K562 (cell line): ENCODE measurements around the gene PREB. TPM values are rescaled to one million over a fixed set of nuclear protein-coding genes. Genes with fewer than 3 reads are reported as not detected.

Source experiments
- ARID3B ChIP-seq: fragments of 250-450 bp; sonication (Bioruptor Pico); IDR thresholded peaks from 2 replicates; pipeline ENCODE4 v1.4.0; 2020; ENCODE audit warnings: borderline replicate concordance
- ATF7 ChIP-seq: fragments of 450-650 bp; IDR thresholded peaks from 2 replicates; pipeline ENCODE4 v1.7.1; 2014; ENCODE audit warnings: mild to moderate bottlenecking, moderate library complexity
- CBFA2T3 ChIP-seq: fragments of 450-650 bp; IDR thresholded peaks from 2 replicates; pipeline ENCODE4 v1.6.1; 2017
- CTCF ChIP-seq, 3 experiments: IDR thresholded peaks in 2 of 3; conservative IDR thresholded peaks in 1 of 3; 2 replicates each; pipeline ENCODE4 v1.5.1; 2011 to 2012; ENCODE audit warnings: low read length in 3 of 3, mild to moderate bottlenecking in 3 of 3, control low read depth in 2 of 3, improper control_type of control experiment in 1 of 3, inconsistent platforms in 1 of 3, low read depth in 1 of 3, mixed read lengths in 1 of 3, moderate library complexity in 1 of 3; ENCODE audit not compliant: insufficient read depth in 2 of 3
- CXXC5 ChIP-seq: fragments of 250-450 bp; sonication (Bioruptor Pico); IDR thresholded peaks from 2 replicates; pipeline ENCODE4 v1.8.0; 2022; ENCODE audit warnings: inconsistent platforms, mild to moderate bottlenecking, moderate library complexity
- DMBX1 ChIP-seq: fragments of 250-450 bp; sonication (Bioruptor Pico); IDR thresholded peaks from 2 replicates; pipeline ENCODE4 v1.8.0; 2022; ENCODE audit warnings: inconsistent platforms, mild to moderate bottlenecking, moderate library complexity, borderline replicate concordance
- FUS ChIP-seq: fragments of 200-400 bp; formaldehyde crosslinking; optimal IDR thresholded peaks from 2 replicates; pipeline ENCODE3; 2017; ENCODE audit warnings: low read depth, low read length
- JUN ChIP-seq, 2 experiments: sonication (generic) in 1 of 2; formaldehyde crosslinking in 1 of 2; IDR thresholded peaks; 2 replicates each; pipeline versions ENCODE4 v1.6.1 to v1.8.0; 2012 to 2022; ENCODE audit warnings: borderline replicate concordance in 2 of 2, mild to moderate bottlenecking in 2 of 2, improper control_type of control experiment in 1 of 2, low read depth in 1 of 2, low read length in 1 of 2, missing genetic modification reagents in 1 of 2
- MECOM ChIP-seq: fragments of 250-450 bp; sonication (Bioruptor Pico); IDR thresholded peaks from 2 replicates; pipeline ENCODE4 v1.8.0; 2022; ENCODE audit warnings: inconsistent platforms
- PHF8 ChIP-seq: fragments of 200-600 bp; sonication (generic); IDR thresholded peaks from 2 replicates; pipeline ENCODE4 v1.6.1; 2012; ENCODE audit warnings: mixed run types, mild to moderate bottlenecking, inconsistent platforms, low read length, moderate library complexity, borderline replicate concordance
- RNF2 ChIP-seq: sonication (generic); IDR thresholded peaks from 2 replicates; pipeline ENCODE4 v1.6.1; 2016
- SREBF2 ChIP-seq: sonication (generic); formaldehyde crosslinking; IDR thresholded peaks from 2 replicates; pipeline ENCODE4 v1.4.0; 2020; ENCODE audit warnings: mild to moderate bottlenecking, missing genetic modification reagents
- TAF7 ChIP-seq: fragments of 450-650 bp; IDR thresholded peaks from 2 replicates; pipeline ENCODE4 v1.6.1; 2016; ENCODE audit warnings: missing genetic modification characterization, missing compliant biosample characterization
- ZNF232 ChIP-seq: sonication (generic); formaldehyde crosslinking; IDR thresholded peaks from 2 replicates; pipeline ENCODE4 v1.8.0; 2022; ENCODE audit warnings: mild to moderate bottlenecking, missing genetic modification reagents
- ZNF282 ChIP-seq: sonication (generic); formaldehyde crosslinking; IDR thresholded peaks from 2 replicates; pipeline ENCODE4 v1.8.1; 2023; ENCODE audit warnings: missing genetic modification reagents
- ZNF41 ChIP-seq: fragments of 250-450 bp; sonication (Bioruptor Pico); conservative IDR thresholded peaks from 2 replicates; pipeline ENCODE4 v1.4.0; 2020; ENCODE audit warnings: mild to moderate bottlenecking
- ZNF764 ChIP-seq: fragments of 250-450 bp; sonication (Bioruptor Pico); IDR thresholded peaks from 2 replicates; pipeline ENCODE4 v1.4.0; 2020; ENCODE audit warnings: low read depth, mild to moderate bottlenecking, moderate library complexity
- polyA plus RNA-seq, 8 experiments: library from polyadenylated mRNA; depleted of rRNA in 4 of 8; stranded (reverse) in 5 of 8; unstranded in 3 of 8; fragments of >200 nt; fragmentation: Nextera tagmentation in 2 of 8; fragmentation: Illumina TruSeq in 1 of 8; extraction: Ambion mirVana in 2 of 8; extraction: Trizol in 1 of 8; gene quantifications; 2 replicates each; pipeline versions ENCODE4 v1.2.1 to v1.2.3, GENCODE V29; 2011 to 2014; ENCODE audit warnings: inconsistent platforms in 1 of 8, missing spikeins in 1 of 8
- total RNA-seq, 7 experiments: library from RNA; depleted of rRNA in 6 of 7; stranded (reverse); fragments of >200 nt in 6 of 7; fragmentation: Illumina TruSeq in 2 of 7; extraction: Trizol in 2 of 7; gene quantifications; 2 replicates each; pipeline versions ENCODE4 v1.2.1 to v1.2.3, GENCODE V29; 2011 to 2021; ENCODE audit warnings: low replicate concordance in 1 of 7
- TF ChIP-seq, protein P1 (sequence below): fragments of 450-650 bp; formaldehyde crosslinking; IDR thresholded peaks from 2 replicates; pipeline ENCODE4 v1.4.0; 2022; ENCODE audit warnings: missing genetic modification characterization
- TF ChIP-seq, protein P2 (sequence below): fragments of 200-800 bp; sonication (Bioruptor generic); IDR thresholded peaks from 2 replicates; pipeline ENCODE4 v1.6.1; 2017; ENCODE audit warnings: missing genetic modification characterization, missing compliant biosample characterization

PREB gene
- total and polyA plus RNA-seq, 9 of the 15 experiments (the other 6 are each of a cell fraction or from before 2014, with no cell fraction given): 35.1 to 84.2 (median 67.2) TPM

DNA sequence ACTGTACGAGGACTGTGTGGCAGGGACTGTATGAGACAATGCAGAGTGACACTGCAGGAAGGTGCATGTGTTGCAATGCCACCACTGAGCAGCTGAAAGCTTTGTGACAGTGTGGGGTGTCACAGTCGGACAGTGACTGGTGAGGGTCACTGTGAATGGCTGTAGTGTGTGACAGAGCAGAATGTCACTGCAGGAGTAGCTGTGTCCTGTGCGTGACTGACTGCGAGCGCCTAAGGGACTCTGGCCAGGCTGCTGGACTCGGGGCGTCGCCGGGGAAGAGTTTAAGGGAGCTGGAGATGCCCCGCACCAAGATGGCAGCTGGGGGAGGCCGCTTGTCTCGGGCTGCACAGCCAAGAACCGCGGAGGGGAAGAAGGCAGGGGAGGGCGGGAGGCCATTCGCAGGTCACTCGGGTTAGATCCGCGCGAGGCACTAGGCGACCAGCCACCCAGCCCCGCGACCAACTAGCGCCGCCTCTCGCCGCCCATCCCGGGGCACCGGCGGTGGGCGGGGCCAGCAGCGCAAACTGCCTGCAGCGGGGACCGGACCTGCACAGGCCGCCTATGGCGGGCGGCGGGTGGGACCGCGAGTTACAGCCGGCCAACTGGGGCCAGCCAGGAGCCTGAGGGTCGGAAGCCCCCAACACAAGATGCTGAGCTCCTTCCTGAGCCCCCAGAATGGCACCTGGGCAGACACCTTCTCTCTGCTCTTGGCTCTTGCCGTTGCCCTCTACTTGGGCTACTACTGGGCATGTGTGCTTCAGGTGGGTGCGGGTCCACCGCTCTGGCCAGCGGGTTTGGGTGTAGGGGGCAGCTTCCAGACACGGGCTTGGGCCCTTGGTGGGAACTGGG, 10.9 kb downstream of the PREB start, which contains the start of gene ABHD1 (continued):
- peak in 1 of 3 experiments; percentile 20; a peak in 1 of 6 replicates for TF ChIP-seq CTCF (IDR thresholded peaks at IDR 0.05 in 2 of 3, conservative IDR thresholded peaks at IDR 0.05 in 1 of 3; ENCODE audit: insufficient read depth in 2 of 3, low read depth in 1 of 3, low read length in 3 of 3)
- no peak for TF ChIP-seq RNF2
- no peak for TF ChIP-seq FUS
- TF ChIP-seq, protein P1, sequence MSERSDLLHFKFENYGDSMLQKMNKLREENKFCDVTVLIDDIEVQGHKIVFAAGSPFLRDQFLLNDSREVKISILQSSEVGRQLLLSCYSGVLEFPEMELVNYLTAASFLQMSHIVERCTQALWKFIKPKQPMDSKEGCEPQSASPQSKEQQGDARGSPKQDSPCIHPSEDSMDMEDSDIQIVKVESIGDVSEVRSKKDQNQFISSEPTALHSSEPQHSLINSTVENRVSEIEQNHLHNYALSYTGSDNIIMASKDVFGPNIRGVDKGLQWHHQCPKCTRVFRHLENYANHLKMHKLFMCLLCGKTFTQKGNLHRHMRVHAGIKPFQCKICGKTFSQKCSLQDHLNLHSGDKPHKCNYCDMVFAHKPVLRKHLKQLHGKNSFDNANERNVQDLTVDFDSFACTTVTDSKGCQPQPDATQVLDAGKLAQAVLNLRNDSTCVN: no peak
- TF ChIP-seq, protein P2, sequence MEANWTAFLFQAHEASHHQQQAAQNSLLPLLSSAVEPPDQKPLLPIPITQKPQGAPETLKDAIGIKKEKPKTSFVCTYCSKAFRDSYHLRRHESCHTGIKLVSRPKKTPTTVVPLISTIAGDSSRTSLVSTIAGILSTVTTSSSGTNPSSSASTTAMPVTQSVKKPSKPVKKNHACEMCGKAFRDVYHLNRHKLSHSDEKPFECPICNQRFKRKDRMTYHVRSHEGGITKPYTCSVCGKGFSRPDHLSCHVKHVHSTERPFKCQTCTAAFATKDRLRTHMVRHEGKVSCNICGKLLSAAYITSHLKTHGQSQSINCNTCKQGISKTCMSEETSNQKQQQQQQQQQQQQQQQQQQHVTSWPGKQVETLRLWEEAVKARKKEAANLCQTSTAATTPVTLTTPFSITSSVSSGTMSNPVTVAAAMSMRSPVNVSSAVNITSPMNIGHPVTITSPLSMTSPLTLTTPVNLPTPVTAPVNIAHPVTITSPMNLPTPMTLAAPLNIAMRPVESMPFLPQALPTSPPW (CRISPR knock-in tag): no peak
- TF ChIP-seq ARID3B (CRISPR knock-in tag): no peak
- no peak for TF ChIP-seq ZNF232
- TF ChIP-seq ZNF764 (CRISPR knock-in tag): no peak
- TF ChIP-seq DMBX1 (CRISPR knock-in tag): no peak
- peak; percentile 68; the same call in 1 of the 2 replicates for TF ChIP-seq PHF8
- TF ChIP-seq TAF7 (tag): no peak
- TF ChIP-seq CXXC5 (CRISPR knock-in tag): peak; percentile 56
- TF ChIP-seq MECOM (CRISPR knock-in tag): no peak
- 0 out of 2 replicates have a peak, but pooled peaks have one; percentile 37 for TF ChIP-seq ATF7
- no peak for TF ChIP-seq CBFA2T3
- no peak for TF ChIP-seq ZNF41
- no peak for TF ChIP-seq ZNF282 (CRISPR knock-in tag)
- no peak for TF ChIP-seq JUN (IDR thresholded peaks at IDR 0.05; ENCODE audit: borderline replicate concordance, low read depth, low read length)
- TF ChIP-seq JUN (CRISPR knock-in tag; IDR thresholded peaks at IDR 0.05; ENCODE audit: borderline replicate concordance): no peak
- TF ChIP-seq SREBF2 (CRISPR knock-in tag): no peak
